ENCODE data around the gene TMEM106C. TPM values are rescaled to one million over a fixed set of nuclear protein-coding genes. Genes with fewer than 3 reads are reported as not detected.

TMEM106C gene
- total and polyA plus RNA-seq, 10 of the 15 experiments (the other 5 are each of a cell fraction or from before 2014, with no cell fraction given), result 90.2 to 280 (median 161) TPM

GRCh38 chr12:47930634-47931033 is 32.8 kb upstream of the TMEM106C start:
- ChIA-PET SMC1A (ENCODE audit: uncharacterized antibody, unreplicated experiment) (interaction anchor here (0.8 kb wide), 1 partner anchor 16 kb away, joined by 3 read pairs; no protein-coding TSS in a partner anchor), POLR2A (no interaction called here), CTCF (interaction anchor here (0.7 to 1.0 kb wide), 2 partner anchors 26 to 33 kb away, joined by 3 read pairs; partner anchors contain the start of genes TMEM106C and VDR), RAD21 (ENCODE audit: unreplicated experiment) (no interaction called here)
- BruUV-seq (replicated peaks), result no TSS peak
- Histone ChIP-seq H2AFZ (ENCODE audit: control insufficient read depth, low read depth, low read length) (no peak overlapping the region), H3K27me3 (replicated peaks in 1 of 2; ENCODE audit: control insufficient read depth in 2 of 2, insufficient read depth in 2 of 2, low read length in 1 of 2) (peaks cover 8 to 10% of the 10 kb centered on the region in 2 experiments), H3K9me3 (replicated peaks; ENCODE audit: control insufficient read depth, insufficient read depth, low read length) (no peaks in the 10 kb centered on the region), H3K4me1 (ENCODE audit: control insufficient read depth, insufficient read depth, low read length) (no peaks in the 10 kb centered on the region), H3K4me2 (ENCODE audit: control insufficient read depth, insufficient read depth) (no peak overlapping the region), H3K79me2 (ENCODE audit: control insufficient read depth, insufficient read depth, low read length) (no peaks in the 10 kb centered on the region), H3K9ac (ENCODE audit: control insufficient read depth, insufficient read depth, low read length) (no peak overlapping the region), H3K27ac (ENCODE audit: control insufficient read depth, insufficient read depth) (no peak overlapping the region), H3K4me3 (no peak overlapping the region), H4K20me1 (ENCODE audit: control insufficient read depth, insufficient read depth) (0 out of 2 replicates have a peak, but pooled peaks cover 2% of the 10 kb centered on the region), H3K36me3 (ENCODE audit: control insufficient read depth in 2 of 2, insufficient read depth in 2 of 2, low read length in 1 of 2) (no peaks in the 10 kb centered on the region)
- in situ Hi-C loops (cut with MboI) (no loop called here), intact Hi-C loops (cut with micrococcal nuclease; ENCODE audit: unreplicated experiment) (no loop called here)
- no peak for FAIRE-seq
- no peak for DNase-seq (ENCODE audit: low read depth, low spot score)
- WGBS (ENCODE audit: insufficient coverage, insufficient replicate concordance, low lambda C conversion rate, missing lambda C conversion rate), result 33% methylated on average over 5 of the region's 5 CpGs
- ATAC-seq, result no peak
- no peak for TF ChIP-seq ASH2L (IDR thresholded peaks at IDR 0.05; ENCODE audit: borderline replicate concordance, low read depth)
- no peak for TF ChIP-seq NFXL1 (IDR thresholded peaks at IDR 0.05; ENCODE audit: borderline replicate concordance)
- TF ChIP-seq SMC3 (IDR thresholded peaks at IDR 0.05; ENCODE audit: borderline replicate concordance, low read length), result no peak
- TF ChIP-seq CUX1 (IDR thresholded peaks at IDR 0.05; ENCODE audit: insufficient replicate concordance, low read depth, low read length), result no peak

Measured in GM12878 (cell line).